Measurements from ENCODE around the gene LRRTM4.
"Not testable (repeated sequence)": the region's sequence is repeated elsewhere in the genome, so short reads cannot be mapped to it uniquely, and the experiment has no call there.

LRRTM4 gene

GRCh38 chr2:77086478-77086877 lies 435.7 kb downstream of the LRRTM4 start:
- DNase-seq (ENCODE audit: low read depth, low spot score), result no peak

DNA sequence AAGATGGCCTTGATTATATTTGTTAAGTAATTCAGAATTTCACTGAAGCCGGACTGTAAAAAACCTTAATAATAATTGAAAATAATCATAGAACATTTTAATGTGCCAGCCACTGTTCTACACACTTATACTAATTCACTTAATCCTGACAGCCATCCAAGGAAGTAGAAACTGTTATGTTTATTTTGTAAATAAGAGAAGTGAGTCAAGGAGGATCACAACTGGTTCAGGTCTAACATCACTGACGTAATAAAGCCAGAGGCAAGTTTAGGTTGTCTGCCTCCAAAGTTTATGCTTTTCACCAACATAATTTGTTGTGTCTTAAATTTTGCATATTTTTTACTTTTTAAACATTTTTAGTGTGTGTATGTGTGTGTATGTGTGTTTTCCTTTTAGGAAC lies 436.1 kb downstream of the LRRTM4 start:
- no peak for DNase-seq (ENCODE audit: low read depth, low spot score)

- DNase-seq (ENCODE audit: low read depth, low spot score), result no peak
These were observed 436.6 kb downstream of the LRRTM4 start for GRCh38 chr2:77085561-77085960.

- DNase-seq (ENCODE audit: low read depth, low spot score), result no peak
These were observed 440.6 kb downstream of the LRRTM4 start for GRCh38 chr2:77081597-77081996.

GRCh38 chr2:77064324-77064723 lies 457.9 kb downstream of the LRRTM4 start:
- DNase-seq (ENCODE audit: low read depth, low spot score), result no peak

DNA sequence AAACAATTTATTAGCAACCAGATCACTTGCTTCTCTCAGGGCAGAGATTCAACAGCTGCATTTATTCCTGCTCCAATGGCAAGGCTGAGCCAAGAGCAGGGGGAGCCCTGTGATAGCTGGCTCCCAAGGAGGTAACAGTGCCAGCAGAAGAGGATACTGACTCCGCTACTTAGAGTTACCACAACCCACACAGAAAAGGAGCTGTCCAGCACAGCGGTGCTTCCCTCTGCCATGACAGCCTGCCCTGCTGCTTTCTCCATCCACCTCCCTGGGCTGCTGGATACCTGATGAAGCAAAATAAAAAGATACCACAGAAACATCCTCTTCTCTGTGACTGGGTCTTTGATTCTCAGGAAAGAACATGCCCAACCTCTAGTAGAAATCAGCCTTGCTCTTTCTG lies 467.2 kb downstream of the LRRTM4 start:
- DNase-seq (ENCODE audit: low read depth, low spot score), result peak; percentile 54

- DNase-seq (ENCODE audit: low read depth, low spot score), result no peak
These were observed 475.8 kb downstream of the LRRTM4 start for GRCh38 chr2:77046339-77046738.

DNA sequence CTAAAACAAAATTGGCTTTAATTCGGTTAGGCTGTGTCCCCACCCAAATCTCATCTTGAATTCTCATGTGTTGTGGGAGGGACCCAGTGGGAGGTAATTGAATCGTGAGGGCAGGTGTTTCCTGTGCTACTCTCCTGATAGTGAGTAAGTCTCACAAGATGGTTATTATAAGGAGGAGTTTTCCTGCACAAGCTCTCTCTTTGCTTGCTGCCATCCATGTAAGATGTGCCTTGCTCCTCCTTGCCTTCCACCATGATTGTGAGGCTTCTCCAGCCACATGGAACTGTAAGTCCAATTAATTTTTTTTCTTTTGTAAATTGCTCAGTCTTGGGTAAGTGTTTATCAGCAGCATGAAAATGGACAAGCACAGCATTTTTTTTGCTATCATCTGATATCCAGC lies 476.7 kb downstream of the LRRTM4 start:
- DNase-seq (ENCODE audit: low read depth, low spot score), result not testable (repeated sequence)

- DNase-seq (ENCODE audit: low read depth, low spot score), result no peak
These were observed 487.7 kb downstream of the LRRTM4 start for GRCh38 chr2:77034445-77034844.

DNA sequence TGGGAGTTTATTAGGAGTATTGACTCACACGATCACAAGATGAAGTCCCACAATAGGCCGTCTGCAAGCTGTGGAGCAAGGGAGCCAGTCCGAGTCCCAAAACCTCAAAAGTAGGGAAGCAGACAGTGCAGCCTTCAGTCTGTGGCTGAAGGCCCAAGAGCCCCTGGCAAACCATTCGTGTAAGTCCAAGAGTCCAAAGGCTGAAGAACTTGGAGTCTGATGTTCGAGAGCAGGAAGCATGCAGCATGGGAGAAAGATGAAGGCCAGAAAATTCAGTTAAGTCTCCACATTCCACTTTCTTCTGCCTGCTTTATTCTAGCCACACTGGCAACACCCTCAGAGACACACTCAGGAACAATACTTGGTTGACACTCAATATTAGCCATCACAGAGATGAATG lies 492.9 kb downstream of the LRRTM4 start:
- DNase-seq (ENCODE audit: low read depth, low spot score), result not testable (repeated sequence)

DNA sequence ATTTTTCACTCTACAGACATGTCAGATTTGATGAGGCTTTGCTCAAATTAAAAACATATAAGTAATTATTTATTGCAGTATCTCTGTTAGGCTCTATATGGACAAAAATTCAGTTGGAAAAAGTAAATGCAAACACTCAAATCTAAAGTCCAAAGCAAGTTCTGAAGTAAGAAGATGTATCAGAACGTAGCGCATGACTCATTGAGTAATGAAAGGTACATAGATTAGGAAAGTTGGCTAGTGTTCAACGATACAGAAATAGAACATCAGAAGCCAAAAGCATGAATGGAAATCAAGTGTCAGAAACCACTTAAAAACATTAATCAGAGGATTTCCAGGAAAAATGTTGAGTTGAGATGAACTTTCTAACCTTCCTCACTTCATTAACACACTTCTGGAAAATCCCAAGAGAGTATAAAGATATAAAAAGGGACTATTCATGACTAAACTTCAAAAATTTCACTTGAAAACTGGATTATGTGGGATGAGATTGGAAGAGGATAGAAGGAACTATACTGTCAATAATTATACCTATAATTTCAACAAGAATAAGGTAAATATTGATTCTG lies 494.1 kb downstream of the LRRTM4 start:
- DNase-seq (ENCODE audit: low read depth, low spot score), result no peak

DNA sequence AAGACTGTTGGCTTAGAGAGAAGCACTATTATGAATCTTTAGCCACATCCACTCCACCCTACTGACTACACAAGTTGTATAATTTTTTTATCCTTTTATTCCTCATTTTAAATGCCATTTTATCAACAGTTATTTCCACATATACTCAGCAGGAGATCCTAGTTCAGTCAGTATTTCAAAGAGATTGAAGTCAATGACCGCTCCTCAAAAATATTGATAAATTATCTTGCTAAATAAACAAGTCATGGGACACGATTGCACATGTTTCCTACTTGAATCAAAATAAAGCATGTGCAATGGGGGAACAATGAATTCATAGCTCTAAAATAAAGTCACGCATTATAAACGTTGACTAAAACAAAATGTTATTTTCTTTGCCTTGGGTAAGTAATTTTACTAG lies 496.5 kb downstream of the LRRTM4 start:
- DNase-seq (ENCODE audit: low read depth, low spot score), result no peak

DNA sequence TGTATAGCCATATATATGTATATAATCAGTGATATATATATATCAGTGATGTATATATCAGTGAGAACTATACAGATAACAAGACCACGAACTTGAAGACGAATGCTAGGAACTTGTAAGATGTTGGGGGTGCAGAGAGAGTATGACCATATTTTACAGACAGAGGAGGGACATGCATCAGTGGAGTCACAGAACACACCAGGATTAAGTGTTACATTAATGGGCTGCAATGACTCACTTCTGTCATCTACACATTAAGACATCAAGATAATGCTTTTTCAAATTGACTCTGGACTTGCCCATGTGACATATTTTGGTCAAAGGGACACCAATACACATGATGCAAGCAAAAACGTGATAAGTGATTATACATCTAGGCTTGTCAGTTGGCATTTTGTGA lies 501.0 kb downstream of the LRRTM4 start:
- DNase-seq (ENCODE audit: low read depth, low spot score), result no peak

DNA sequence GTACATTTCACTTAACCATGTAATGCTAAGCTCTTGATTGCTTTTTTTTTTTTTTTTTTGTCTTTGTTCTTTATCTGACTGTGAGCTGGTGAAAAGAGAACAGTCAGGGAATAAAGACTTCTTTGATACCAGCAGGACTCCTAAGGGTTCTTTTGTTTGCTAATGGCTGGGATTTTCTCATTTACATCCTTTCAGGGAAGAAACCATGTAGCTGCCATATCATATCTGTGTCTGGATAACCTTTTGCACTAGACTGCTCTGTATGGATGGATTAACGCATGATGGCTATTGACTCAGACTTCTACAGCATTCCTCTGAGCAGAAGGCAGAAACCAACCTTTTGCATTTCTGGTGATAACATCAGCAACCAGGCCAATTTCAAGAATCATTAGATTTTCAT lies 504.0 kb downstream of the LRRTM4 start:
- no peak for DNase-seq (ENCODE audit: low read depth, low spot score)

GRCh38 chr2:77017355-77017745 lies 504.8 kb downstream of the LRRTM4 start:
- no peak for DNase-seq (ENCODE audit: low read depth, low spot score)

DNA sequence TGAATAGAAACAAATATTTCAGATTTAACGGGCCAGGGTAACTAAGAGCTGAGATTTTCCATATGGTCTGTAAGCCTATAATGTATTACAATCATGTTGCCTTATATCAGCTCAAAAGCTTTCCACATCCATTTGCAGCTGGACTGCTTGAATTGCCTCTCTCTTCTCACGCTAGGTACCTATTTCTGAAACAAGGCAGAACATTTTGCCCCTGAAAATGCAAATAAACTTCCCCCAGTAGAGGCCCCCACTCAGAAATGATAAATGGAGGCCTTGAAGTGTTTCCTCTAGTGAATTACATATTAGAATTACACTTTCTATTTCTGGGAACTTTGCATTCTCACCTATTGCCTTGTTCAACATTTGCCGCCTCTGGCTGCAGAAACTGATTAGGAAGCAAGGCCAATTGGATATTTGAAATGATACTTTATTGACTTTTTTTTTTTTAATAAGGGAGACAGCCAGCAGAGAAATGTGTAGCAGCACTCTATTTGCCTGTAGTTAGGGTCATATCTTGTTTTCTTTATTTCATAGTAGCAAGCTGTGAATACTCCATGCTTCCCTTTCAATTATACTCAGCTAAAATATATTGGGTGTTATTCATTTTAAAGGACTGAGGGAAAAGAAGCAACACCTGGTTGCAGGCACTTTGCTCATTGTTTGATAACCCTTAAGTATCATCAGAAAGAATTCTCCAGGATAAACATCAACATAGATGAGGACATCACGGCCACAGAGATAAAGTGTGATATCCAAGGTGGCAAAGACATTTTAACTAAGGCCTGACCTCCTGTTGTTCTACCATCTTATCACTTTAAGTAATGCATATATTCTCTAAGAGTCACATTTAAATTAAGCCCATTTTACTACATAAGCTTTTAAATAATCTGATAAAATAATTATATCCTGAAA lies 505.5 kb downstream of the LRRTM4 start:
- no peak for DNase-seq (ENCODE audit: low read depth, low spot score)

- no peak for DNase-seq (ENCODE audit: low read depth, low spot score)
These were observed 508.2 kb downstream of the LRRTM4 start for GRCh38 chr2:77013953-77014352.

GRCh38 chr2:77013457-77013856 lies 508.7 kb downstream of the LRRTM4 start:
- DNase-seq (ENCODE audit: low read depth, low spot score), result no peak

DNA sequence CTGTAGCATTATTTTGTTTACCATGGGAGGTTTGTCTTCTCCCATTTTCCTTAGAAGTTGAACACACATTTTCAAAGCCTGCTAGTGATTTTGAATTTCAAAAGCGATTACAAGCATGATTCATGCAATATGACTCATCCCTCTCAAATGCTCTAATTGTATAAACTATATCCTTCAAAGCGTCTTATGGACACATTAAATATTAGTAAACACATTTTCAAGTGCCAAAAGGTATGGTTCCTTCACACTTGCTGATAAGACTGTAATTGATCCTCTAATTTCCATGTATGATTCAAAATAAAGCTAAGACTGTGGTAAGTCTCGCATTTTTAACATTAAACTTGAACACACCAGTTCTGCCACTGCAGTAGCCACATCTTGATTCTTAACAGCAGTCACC lies 512.9 kb downstream of the LRRTM4 start:
- no peak for DNase-seq (ENCODE audit: low read depth, low spot score)

DNA sequence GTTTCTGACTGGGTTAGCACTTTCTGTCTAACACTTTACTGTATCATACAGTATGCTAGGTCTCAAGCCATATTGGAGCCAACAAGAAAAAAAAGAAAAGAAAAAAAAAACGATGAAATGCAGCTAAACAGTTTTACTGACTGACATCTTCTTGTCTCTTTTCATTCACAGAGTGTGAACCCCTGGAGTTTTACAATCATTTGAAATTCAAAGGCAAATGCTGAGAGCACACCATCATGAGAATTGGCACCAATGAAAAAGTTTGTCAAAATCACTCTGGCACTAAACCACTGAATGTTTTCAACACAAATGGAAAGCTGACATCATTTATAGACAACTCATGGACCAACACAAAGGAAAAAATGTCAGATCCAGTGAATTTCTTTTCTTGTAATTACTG lies 513.3 kb downstream of the LRRTM4 start:
- DNase-seq (ENCODE audit: low read depth, low spot score), result no peak

DNA sequence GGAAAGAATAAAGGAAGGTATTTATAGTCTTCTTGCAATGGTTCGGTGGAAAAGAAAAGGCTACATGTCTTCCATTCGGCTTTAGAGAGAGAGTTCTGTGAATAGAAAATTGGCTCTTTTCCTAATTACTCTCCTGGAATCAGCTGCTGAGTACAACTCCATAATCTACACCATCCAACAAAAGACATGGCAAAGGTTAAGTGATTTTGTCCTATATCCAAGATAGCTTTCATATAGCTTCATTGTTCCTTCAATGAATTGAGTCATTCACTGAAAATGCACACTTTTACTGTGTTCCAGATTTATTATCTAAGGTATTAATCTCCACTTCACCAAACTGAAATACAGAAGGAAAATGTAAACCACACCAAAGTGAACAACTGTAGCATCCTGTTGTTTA lies 514.5 kb downstream of the LRRTM4 start:
- DNase-seq (ENCODE audit: low read depth, low spot score), result no peak

DNA sequence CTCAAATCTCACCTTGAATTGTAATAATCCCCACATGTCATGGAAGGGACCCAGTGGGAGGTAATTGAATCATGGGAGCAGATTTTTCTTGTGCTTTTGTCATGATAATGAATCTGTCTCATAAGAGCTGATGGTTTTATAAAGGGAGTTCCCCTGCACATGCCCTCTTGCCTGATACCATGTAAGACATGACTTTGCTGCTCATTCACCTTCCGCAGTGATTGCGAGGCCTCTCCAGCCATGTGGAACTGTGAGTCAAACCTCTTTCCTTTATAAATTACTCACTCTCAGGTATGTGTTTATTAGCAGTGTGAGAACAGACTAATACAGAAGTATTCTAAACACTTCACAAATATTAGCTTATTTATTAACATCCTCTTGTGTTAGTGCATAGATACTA lies 516.7 kb downstream of the LRRTM4 start:
- DNase-seq (ENCODE audit: low read depth, low spot score), result no peak

DNA sequence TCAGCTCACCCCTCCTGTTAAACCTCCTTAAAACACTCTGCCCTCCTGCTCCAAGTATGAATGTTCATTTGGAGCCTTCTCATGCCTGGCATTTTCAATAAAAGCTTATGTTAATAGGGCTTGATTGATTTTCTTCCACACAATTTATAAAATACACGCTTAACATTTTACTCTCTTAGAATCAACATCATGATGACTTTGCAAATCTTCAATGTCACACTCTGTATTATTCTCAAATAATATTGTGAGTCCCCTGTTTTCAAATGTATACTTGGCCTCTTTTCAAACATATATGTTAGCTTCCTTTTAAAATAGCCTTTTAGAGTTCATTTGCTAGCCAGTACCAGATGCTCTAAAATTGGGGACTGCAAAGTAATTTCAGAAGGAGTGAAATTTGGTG lies 520.3 kb downstream of the LRRTM4 start:
- DNase-seq (ENCODE audit: low read depth, low spot score), result no peak
